ENCODE measurements around the gene IGSF5.

The IGSF5 gene

GRCh38 chr21:39834543-39834942 is 89.6 kb downstream of the IGSF5 start:
- DNase-seq, result no peak

- DNase-seq, result no peak
Observed at GRCh38 chr21:39837861-39838359, 92.9 kb downstream of the IGSF5 start.

- DNase-seq, result no peak
Observed at GRCh38 chr21:39840373-39841097, 95.6 kb downstream of the IGSF5 start.

- no peak for DNase-seq
Observed at GRCh38 chr21:39842741-39843459, 97.9 kb downstream of the IGSF5 start.

GRCh38 chr21:39843483-39843882 is 98.5 kb downstream of the IGSF5 start:
- no peak for DNase-seq

- no peak for DNase-seq
Observed at GRCh38 chr21:39843916-39844315, 98.9 kb downstream of the IGSF5 start.

GRCh38 chr21:39845571-39846130 is 100.7 kb downstream of the IGSF5 start:
- no peak for DNase-seq

GRCh38 chr21:39847877-39848276 is 102.9 kb downstream of the IGSF5 start:
- no peak for DNase-seq

GRCh38 chr21:39849014-39849655 is 104.2 kb downstream of the IGSF5 start:
- no peak for DNase-seq

GRCh38 chr21:39850333-39850732 is 105.3 kb downstream of the IGSF5 start:
- DNase-seq, result no peak

- no peak for DNase-seq
Observed at GRCh38 chr21:39851002-39851618, 106.1 kb downstream of the IGSF5 start.
